ENCODE measurements around the gene P2RX2.

P2RX2 gene

GRCh38 chr12:132591107-132591935, 27.3 kb upstream of the P2RX2 start:
- no peak for TF ChIP-seq CTCF (IDR thresholded peaks at IDR 0.05; ENCODE audit: low read depth, low read length)
- H3K4me3 ChIP-seq (ENCODE audit: low read depth, low read length) = no peak overlapping the region

- no peak for TF ChIP-seq CTCF (IDR thresholded peaks at IDR 0.05; ENCODE audit: low read depth, low read length)
- no peak overlapping the region for H3K4me3 ChIP-seq (ENCODE audit: low read depth, low read length)
These were observed 26.1 kb upstream of the P2RX2 start for GRCh38 chr12:132592282-132592970.

- TF ChIP-seq CTCF (IDR thresholded peaks at IDR 0.05; ENCODE audit: low read depth, low read length) = no peak
- no peak overlapping the region for H3K4me3 ChIP-seq (ENCODE audit: low read depth, low read length)
These were observed 25.5 kb upstream of the P2RX2 start for GRCh38 chr12:132593071-132593470.

DNA sequence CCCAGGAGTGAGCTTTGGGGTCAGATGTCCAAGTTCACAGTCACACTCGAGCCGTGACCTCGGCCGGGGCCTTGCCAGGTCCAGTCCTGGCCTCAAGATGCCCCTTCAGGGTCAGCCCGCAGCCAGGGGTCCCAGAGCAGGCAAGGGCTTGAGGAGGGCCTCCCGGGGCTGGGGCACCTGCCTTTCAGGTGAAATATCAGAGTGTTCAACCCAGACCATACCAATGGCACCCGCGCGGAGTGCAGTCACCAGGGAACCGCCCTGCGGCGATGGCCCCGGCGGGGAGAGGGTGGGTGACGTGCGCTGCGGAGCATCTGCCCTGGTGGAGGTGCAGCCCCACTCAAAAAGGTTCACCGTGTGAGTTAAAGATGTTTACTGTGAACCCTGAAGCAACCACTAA, 25.1 kb upstream of the P2RX2 start:
- no peak overlapping the region for H3K4me3 ChIP-seq (ENCODE audit: low read depth, low read length)

GRCh38 chr12:132593938-132594358, 24.6 kb upstream of the P2RX2 start:
- no peak overlapping the region for H3K4me3 ChIP-seq (ENCODE audit: low read depth, low read length)
- TF ChIP-seq CTCF (IDR thresholded peaks at IDR 0.05; ENCODE audit: low read depth, low read length) = no peak

More for the DNA sequence above, 25.1 kb upstream of the P2RX2 start:
- no peak for TF ChIP-seq CTCF (IDR thresholded peaks at IDR 0.05; ENCODE audit: low read depth, low read length)

DNA sequence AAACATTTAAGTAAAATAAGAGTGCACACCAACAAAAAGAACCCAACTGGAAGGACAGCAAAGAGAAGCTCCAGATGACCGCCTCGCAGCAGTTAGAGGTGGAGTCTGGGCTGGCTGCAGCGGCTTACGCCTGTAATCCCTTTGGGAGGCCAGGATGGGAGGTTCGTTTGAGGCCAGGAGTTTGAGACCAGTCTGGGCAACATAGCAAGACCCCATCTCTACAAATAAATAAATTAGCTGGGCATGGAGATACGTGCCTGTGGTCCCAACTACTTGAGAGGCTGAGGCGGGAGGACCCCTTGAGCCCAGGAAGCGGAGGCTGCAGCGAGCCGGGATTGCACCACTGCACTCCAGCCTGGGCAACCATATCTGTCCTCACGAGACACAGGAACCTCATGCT, 23.4 kb upstream of the P2RX2 start:
- no peak for TF ChIP-seq CTCF (IDR thresholded peaks at IDR 0.05; ENCODE audit: low read depth, low read length)
- H3K4me3 ChIP-seq (ENCODE audit: low read depth, low read length) = no peak overlapping the region

GRCh38 chr12:132596016-132596415, 22.6 kb upstream of the P2RX2 start:
- TF ChIP-seq CTCF (IDR thresholded peaks at IDR 0.05; ENCODE audit: low read depth, low read length) = no peak
- H3K4me3 ChIP-seq (ENCODE audit: low read depth, low read length) = no peak overlapping the region
